Mesendoderm (in vitro differentiated cells): ENCODE measurements around the gene ERC1.
A peak's percentile ranks its signal among the peaks of the same experiment; 100 is the strongest.
"Not testable (repeated sequence)": the region's sequence is repeated elsewhere in the genome, so short reads cannot be mapped to it uniquely, and the experiment has no call there.

ENCODE experiments used
- DNase-seq: peaks from one replicate; pipeline ENCODE4 v3.0.0; 2013
- H2AK5ac ChIP-seq: 2 replicates; pipeline ENCODE4 v1.6.1; 2013; ENCODE audit warnings: low read length, inconsistent platforms
- H2BK120ac ChIP-seq: 2 replicates; pipeline ENCODE4 v1.6.1; 2013; ENCODE audit warnings: low read depth, mild to moderate bottlenecking, low read length, moderate library complexity, mixed read lengths
- H2BK15ac ChIP-seq: replicated peaks from 2 replicates; pipeline ENCODE4 v1.6.1; 2013; ENCODE audit warnings: low read depth, mild to moderate bottlenecking, moderate library complexity
- H2BK5ac ChIP-seq: 2 replicates; pipeline ENCODE4 v1.6.1; 2013; ENCODE audit warnings: low read length, inconsistent platforms
- H3K18ac ChIP-seq: 2 replicates; pipeline ENCODE4 v1.6.1; 2013; ENCODE audit warnings: mild to moderate bottlenecking, low read length, mixed read lengths
- H3K23ac ChIP-seq: one replicate; pipeline ENCODE4 v1.6.1; 2013; ENCODE audit warnings: low read length
- H3K27ac ChIP-seq: 2 replicates; pipeline ENCODE4 v1.5.1; 2013; ENCODE audit warnings: low read depth, mild to moderate bottlenecking, inconsistent platforms, low read length, moderate library complexity
- H3K27me3 ChIP-seq: 2 replicates; pipeline ENCODE4 v1.6.1; 2013; ENCODE audit warnings: low read length, control low read depth, mild to moderate bottlenecking, inconsistent platforms; ENCODE audit not compliant: insufficient read depth, poor library complexity
- H3K36me3 ChIP-seq: 2 replicates; pipeline ENCODE4 v1.6.1; 2013; ENCODE audit warnings: low read length, inconsistent platforms; ENCODE audit not compliant: control insufficient read depth, insufficient read depth
- H3K4ac ChIP-seq: one replicate; pipeline ENCODE4 v1.6.1; 2013; ENCODE audit warnings: low read depth, mild to moderate bottlenecking, low read length, moderate library complexity
- H3K4me1 ChIP-seq: 2 replicates; pipeline ENCODE4 v1.6.1; 2013; ENCODE audit warnings: low read depth, low read length, inconsistent platforms; ENCODE audit not compliant: control insufficient read depth
- H3K4me2 ChIP-seq: 2 replicates; pipeline ENCODE4 v1.6.1; 2013; ENCODE audit warnings: low read length
- H3K4me3 ChIP-seq: 2 replicates; pipeline ENCODE4 v1.5.1; 2013; ENCODE audit warnings: mild to moderate bottlenecking, low read length
- H3K56ac ChIP-seq: one replicate; pipeline ENCODE4 v1.6.1; 2013; ENCODE audit warnings: low read length
- H3K79me1 ChIP-seq: 2 replicates; pipeline ENCODE4 v1.6.1; 2013; ENCODE audit warnings: low read length, inconsistent platforms
- H3K79me2 ChIP-seq: 2 replicates; pipeline ENCODE4 v1.6.1; 2013; ENCODE audit warnings: mild to moderate bottlenecking, low read length; ENCODE audit not compliant: control insufficient read depth, insufficient read depth
- H3K9ac ChIP-seq: 2 replicates; pipeline ENCODE4 v1.6.1; 2013; ENCODE audit warnings: low read length, inconsistent platforms
- H4K5ac ChIP-seq: one replicate; pipeline ENCODE4 v1.6.1; 2013; ENCODE audit warnings: low read length
- H4K8ac ChIP-seq: one replicate; pipeline ENCODE4 v1.6.1; 2013; ENCODE audit warnings: low read depth, mild to moderate bottlenecking, control low read depth, low read length, moderate library complexity
- WGBS: extraction: QIAGEN DNeasy Blood & Tissue Kit; methylation state at CpG from one replicate; pipeline ENCODE4 v1.1.7; 2013; ENCODE audit warnings: low lambda C conversion rate, missing lambda C conversion rate; ENCODE audit not compliant: insufficient coverage; ENCODE audit errors: extremely low coverage; 5-methylcytosine and 5-hydroxymethylcytosine counted together

ERC1 gene

DNA sequence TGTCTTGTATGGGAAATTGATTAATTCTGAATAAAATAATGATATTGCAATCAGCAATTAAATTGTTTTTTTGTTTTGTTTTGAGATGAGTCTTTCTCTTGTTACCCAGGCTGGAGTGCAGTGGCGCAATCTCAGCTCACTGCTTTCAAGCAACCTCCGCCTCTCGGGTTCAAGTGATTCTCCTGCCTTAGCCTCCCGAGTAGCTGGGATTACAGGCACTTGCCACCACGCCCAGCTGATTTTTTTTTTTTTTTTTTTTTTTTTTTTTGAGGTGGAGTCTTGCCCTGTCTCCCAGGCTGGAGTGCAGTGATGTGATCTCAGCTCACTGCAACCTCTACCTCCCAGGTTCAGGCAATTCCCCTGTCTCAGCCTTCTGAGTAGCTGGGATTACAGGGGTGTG is 217.7 kb downstream of the ERC1 start:
- not testable (repeated sequence) for H3K79me1 ChIP-seq, H3K18ac ChIP-seq, H2BK5ac ChIP-seq, H2AK5ac ChIP-seq, H3K4me1 ChIP-seq, H3K9ac ChIP-seq, H3K4me2 ChIP-seq, H3K4ac ChIP-seq, H2BK15ac ChIP-seq, H3K27ac ChIP-seq, H2BK120ac ChIP-seq, H3K36me3 ChIP-seq, H3K56ac ChIP-seq, H3K23ac ChIP-seq, H3K79me2 ChIP-seq, H4K8ac ChIP-seq, H3K27me3 ChIP-seq, H4K5ac ChIP-seq, DNase-seq, H3K4me3 ChIP-seq
- WGBS = no CpG with 5 or more reads among the region's 5 CpGs

DNA sequence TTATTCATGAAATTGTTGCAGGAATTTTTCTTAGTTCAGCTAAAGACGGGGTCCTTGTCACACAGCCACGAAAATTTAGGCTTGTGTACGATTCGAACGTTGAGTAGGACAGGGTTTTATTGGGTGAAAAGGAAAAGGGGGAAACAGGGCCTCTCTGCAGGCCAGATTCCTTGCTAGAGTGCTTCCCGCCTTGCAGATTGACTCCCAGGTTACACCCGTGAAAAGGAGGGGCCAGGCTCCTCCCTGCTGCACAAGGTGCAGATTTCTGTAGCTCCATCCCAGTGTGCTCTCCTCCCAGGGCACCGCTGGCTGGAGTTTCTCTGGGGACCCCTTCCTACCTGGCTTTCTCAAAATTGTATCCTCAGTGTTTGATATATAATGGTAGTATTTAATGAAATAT is 221.5 kb downstream of the ERC1 start:
- no peaks in the 10 kb centered on the region for H3K79me1 ChIP-seq
- no peak overlapping the region for H2AK5ac ChIP-seq
- no peak overlapping the region for H4K8ac ChIP-seq
- no peak overlapping the region for H4K5ac ChIP-seq
- no peaks in the 10 kb centered on the region for H3K36me3 ChIP-seq
- no peak overlapping the region for H2BK15ac ChIP-seq
- no peak overlapping the region for H3K4ac ChIP-seq
- no peaks in the 10 kb centered on the region for H3K27me3 ChIP-seq
- H3K23ac ChIP-seq = no peak overlapping the region
- no peaks in the 10 kb centered on the region for H3K79me2 ChIP-seq
- no peak overlapping the region for H2BK120ac ChIP-seq
- no peak overlapping the region for H3K4me3 ChIP-seq
- H3K27ac ChIP-seq = no peak overlapping the region
- WGBS = no CpG with 5 or more reads among the region's 8 CpGs
- no peak overlapping the region for H3K56ac ChIP-seq
- no peaks in the 10 kb centered on the region for H3K4me1 ChIP-seq
- H3K18ac ChIP-seq = no peak overlapping the region
- H3K4me2 ChIP-seq = no peak overlapping the region
- peak; percentile 16 for DNase-seq
- H2BK5ac ChIP-seq = no peak overlapping the region
- H3K9ac ChIP-seq = no peak overlapping the region

DNA sequence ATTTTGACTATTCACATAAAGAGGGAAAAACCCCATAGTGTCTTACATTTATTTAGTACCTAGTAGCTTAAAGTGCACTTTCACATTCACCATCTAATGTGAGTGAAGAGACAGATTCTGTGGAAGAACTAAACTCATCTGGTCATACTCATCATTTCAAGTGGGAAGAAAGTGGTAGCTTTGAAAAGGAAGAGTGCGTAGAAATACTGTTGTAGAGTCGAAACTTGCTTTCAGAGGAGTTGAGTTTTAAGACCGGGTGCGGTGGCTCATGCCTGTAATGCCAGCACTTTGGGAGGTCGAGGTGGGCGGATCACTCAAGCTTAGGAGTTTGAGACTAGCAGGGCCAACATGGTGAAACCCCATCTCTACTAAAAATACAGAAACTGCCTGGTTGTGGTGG is 222.2 kb downstream of the ERC1 start:
- Histone ChIP-seq H3K23ac (no peak overlapping the region), H3K27ac (no peak overlapping the region), H3K4me3 (no peak overlapping the region), H3K4me2 (no peak overlapping the region), H2BK15ac (no peak overlapping the region), H2AK5ac (no peak overlapping the region), H2BK120ac (no peak overlapping the region), H3K36me3 (no peaks in the 10 kb centered on the region), H4K5ac (no peak overlapping the region), H3K4me1 (no peaks in the 10 kb centered on the region), H2BK5ac (no peak overlapping the region), H3K4ac (no peak overlapping the region), H3K56ac (no peak overlapping the region), H3K18ac (no peak overlapping the region), H3K9ac (no peak overlapping the region), H3K27me3 (no peaks in the 10 kb centered on the region), H3K79me2 (no peaks in the 10 kb centered on the region), H3K79me1 (no peaks in the 10 kb centered on the region), H4K8ac (no peak overlapping the region)
- WGBS = no CpG with 5 or more reads among the region's 6 CpGs
- no peak for DNase-seq

DNA sequence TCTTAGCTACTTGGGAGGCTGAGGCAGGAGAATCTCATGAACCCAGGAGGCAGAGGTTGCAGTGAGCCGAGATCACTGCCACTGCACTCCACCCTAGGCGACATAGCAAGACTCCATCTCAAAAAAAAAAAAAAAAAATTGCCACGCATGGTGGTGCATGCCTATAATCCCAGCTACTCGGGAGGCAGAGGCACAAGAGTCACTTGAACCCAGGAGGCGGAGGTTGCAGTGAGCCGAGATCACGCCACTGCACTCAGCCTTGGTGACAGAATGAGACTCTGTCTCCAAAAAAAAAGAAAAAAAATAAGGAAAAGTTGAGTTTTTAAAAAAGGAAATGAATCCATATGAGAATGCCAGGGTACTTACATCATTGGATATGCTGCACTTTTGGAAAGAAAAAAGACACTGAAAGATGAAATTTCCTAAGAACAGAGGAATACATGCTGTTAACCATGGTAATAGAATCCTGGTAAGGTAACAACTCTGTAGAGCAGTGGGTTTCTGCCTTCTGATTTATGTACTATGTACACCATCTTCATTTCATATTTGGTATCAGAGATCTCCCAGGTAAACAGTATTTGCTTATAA is 222.7 kb downstream of the ERC1 start:
- no peak overlapping the region for H2BK15ac ChIP-seq
- H3K79me2 ChIP-seq = no peaks in the 10 kb centered on the region
- no peak overlapping the region for H4K8ac ChIP-seq
- H2AK5ac ChIP-seq = no peak overlapping the region
- H3K56ac ChIP-seq = no peak overlapping the region
- H3K27ac ChIP-seq = no peak overlapping the region
- no peak overlapping the region for H2BK5ac ChIP-seq
- no peaks in the 10 kb centered on the region for H3K36me3 ChIP-seq
- no peaks in the 10 kb centered on the region for H3K27me3 ChIP-seq
- no peak for DNase-seq
- H3K23ac ChIP-seq = no peak overlapping the region
- H4K5ac ChIP-seq = no peak overlapping the region
- no CpG with 5 or more reads among the region's 7 CpGs for WGBS
- no peak overlapping the region for H3K9ac ChIP-seq
- no peaks in the 10 kb centered on the region for H3K79me1 ChIP-seq
- H3K4me1 ChIP-seq = no peaks in the 10 kb centered on the region
- H3K4me2 ChIP-seq = no peak overlapping the region
- no peak overlapping the region for H2BK120ac ChIP-seq
- no peak overlapping the region for H3K18ac ChIP-seq
- no peak overlapping the region for H3K4ac ChIP-seq
- no peak overlapping the region for H3K4me3 ChIP-seq

DNA sequence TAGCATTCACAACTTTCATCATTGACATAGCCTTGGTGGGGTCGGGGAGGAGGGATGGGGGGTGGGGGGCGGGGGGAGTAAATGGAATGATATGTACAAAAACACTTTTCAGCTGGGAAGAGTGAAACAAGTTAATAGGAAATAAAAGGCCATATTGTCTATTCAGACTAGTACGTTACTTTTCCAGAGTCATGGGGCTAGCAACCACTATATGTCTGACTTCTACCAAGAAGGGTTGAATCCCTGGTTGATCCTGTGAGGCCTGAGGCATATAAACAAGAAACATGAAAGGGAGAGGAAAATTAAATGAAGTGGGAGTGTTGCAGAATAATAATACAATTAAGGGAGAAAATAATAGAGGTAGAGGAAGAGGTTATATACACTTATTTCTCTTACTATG is 225.5 kb downstream of the ERC1 start:
- no peaks in the 10 kb centered on the region for H3K36me3 ChIP-seq
- H3K27me3 ChIP-seq = no peaks in the 10 kb centered on the region
- no peak overlapping the region for H3K4ac ChIP-seq
- H4K8ac ChIP-seq = no peak overlapping the region
- no peak for DNase-seq
- no CpG with 5 or more reads among the region's 3 CpGs for WGBS
- H2BK15ac ChIP-seq = no peak overlapping the region
- no peak overlapping the region for H3K9ac ChIP-seq
- no peaks in the 10 kb centered on the region for H3K79me2 ChIP-seq
- H3K79me1 ChIP-seq = no peaks in the 10 kb centered on the region
- H2BK5ac ChIP-seq = no peak overlapping the region
- H3K18ac ChIP-seq = no peak overlapping the region
- no peak overlapping the region for H4K5ac ChIP-seq
- no peak overlapping the region for H3K4me2 ChIP-seq
- H2BK120ac ChIP-seq = no peak overlapping the region
- no peak overlapping the region for H2AK5ac ChIP-seq
- no peak overlapping the region for H3K27ac ChIP-seq
- no peak overlapping the region for H3K56ac ChIP-seq
- H3K4me3 ChIP-seq = no peak overlapping the region
- H3K23ac ChIP-seq = no peak overlapping the region
- H3K4me1 ChIP-seq = no peaks in the 10 kb centered on the region

DNA sequence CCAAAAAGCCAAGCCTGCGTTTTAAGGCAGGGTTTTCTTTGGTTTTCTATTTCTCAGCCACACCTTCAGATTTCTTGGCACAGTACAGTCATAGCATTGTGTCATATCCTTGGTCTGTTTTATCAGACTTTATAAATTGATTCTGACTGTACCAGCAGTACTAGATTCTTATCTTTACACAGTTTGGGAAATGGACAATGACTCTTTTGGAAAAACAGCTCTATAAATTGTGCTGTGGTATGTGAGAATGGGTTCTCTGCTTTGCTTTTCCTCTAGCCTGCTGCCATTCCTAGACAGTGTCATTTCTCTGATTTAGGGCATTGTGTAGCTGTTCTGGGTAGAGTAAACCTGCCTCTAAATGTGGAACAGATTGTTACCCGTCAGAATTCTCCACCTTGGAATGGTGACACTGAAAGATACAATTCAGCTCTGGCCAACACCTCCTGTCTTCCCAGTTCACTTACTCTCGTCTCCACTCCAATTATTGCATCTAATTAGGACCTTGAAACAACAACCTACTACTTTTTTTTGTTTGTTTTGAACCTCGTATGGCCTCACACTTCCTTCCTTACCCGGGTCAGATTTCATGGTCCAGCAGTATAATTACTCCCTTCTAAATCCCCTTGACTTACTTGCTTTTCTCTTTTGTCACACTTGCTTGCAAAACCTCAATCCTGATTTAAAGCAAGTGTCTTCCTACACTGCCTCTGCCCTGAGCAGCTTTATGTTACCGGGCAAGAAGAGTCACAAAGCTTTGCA is 226.3 kb downstream of the ERC1 start:
- no peak overlapping the region for H3K18ac ChIP-seq
- no peaks in the 10 kb centered on the region for H3K79me1 ChIP-seq
- no peak overlapping the region for H2BK120ac ChIP-seq
- no peaks in the 10 kb centered on the region for H3K79me2 ChIP-seq
- no peak overlapping the region for H4K5ac ChIP-seq
- H3K23ac ChIP-seq = no peak overlapping the region
- no peak overlapping the region for H4K8ac ChIP-seq
- H2AK5ac ChIP-seq = no peak overlapping the region
- no peak overlapping the region for H3K9ac ChIP-seq
- H3K4ac ChIP-seq = no peak overlapping the region
- no peak overlapping the region for H3K56ac ChIP-seq
- WGBS = no CpG with 5 or more reads among the region's 6 CpGs
- H3K4me3 ChIP-seq = no peak overlapping the region
- H3K4me2 ChIP-seq = no peak overlapping the region
- no peak overlapping the region for H3K27ac ChIP-seq
- H3K27me3 ChIP-seq = no peaks in the 10 kb centered on the region
- no peaks in the 10 kb centered on the region for H3K4me1 ChIP-seq
- no peak overlapping the region for H2BK5ac ChIP-seq
- no peaks in the 10 kb centered on the region for H3K36me3 ChIP-seq
- H2BK15ac ChIP-seq = no peak overlapping the region
- DNase-seq = no peak
